ENCODE measurements around the gene TMEM234. TPM values are rescaled to one million over a fixed set of nuclear protein-coding genes. Genes with fewer than 3 reads are reported as not detected.
A peak's percentile ranks its signal among the peaks of the same experiment; 100 is the strongest.

TMEM234 gene
- total and polyA plus RNA-seq, 2 of the 8 experiments (the other 6 are each of a cell fraction or from before 2014, with no cell fraction given) = 8.7 to 8.9 TPM

- TF ChIP-seq CTCF (IDR thresholded peaks at IDR 0.05; ENCODE audit: control extremely low read depth in 1 of 3, insufficient read depth in 1 of 3, low read depth in 1 of 3, low read length in 3 of 3) = peak in 2 of 3 experiments; percentile 31 to 43; a peak in 2 of 4 replicates
- TF ChIP-seq CBX8 (IDR thresholded peaks at IDR 0.05; ENCODE audit: borderline replicate concordance, low read depth, low read length) = no peak
- TF ChIP-seq PHF8 (conservative IDR thresholded peaks at IDR 0.05; ENCODE audit: low read depth, low read length) = peak; percentile 72
- TF ChIP-seq KDM5A (IDR thresholded peaks at IDR 0.05; ENCODE audit: low read length) = peak; percentile 73
- TF ChIP-seq USF2 (IDR thresholded peaks at IDR 0.05; ENCODE audit: low read length) = no peak
- TF ChIP-seq SRF (IDR thresholded peaks at IDR 0.05; ENCODE audit: low read depth, low read length) = peak; percentile 71; the same call in 1 of the 2 replicates
- no peak for TF ChIP-seq ATF2 (IDR thresholded peaks at IDR 0.05; ENCODE audit: low read length)
- TF ChIP-seq POLR2A (IDR thresholded peaks at IDR 0.05; ENCODE audit: control extremely low read depth in 1 of 2, low read depth in 2 of 2, low read length in 2 of 2) = peak in 1 of 2 experiments; percentile 90; a peak in 2 of 3 replicates
- TF ChIP-seq, protein P1, sequence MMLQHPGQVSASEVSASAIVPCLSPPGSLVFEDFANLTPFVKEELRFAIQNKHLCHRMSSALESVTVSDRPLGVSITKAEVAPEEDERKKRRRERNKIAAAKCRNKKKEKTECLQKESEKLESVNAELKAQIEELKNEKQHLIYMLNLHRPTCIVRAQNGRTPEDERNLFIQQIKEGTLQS (IDR thresholded peaks at IDR 0.05; ENCODE audit: insufficient read depth, low read depth, low read length) = peak; percentile 89
- no peak for TF ChIP-seq CHD2 (IDR thresholded peaks at IDR 0.05; ENCODE audit: low read length)
- peak; percentile 93 for TF ChIP-seq NRF1 (IDR thresholded peaks at IDR 0.05; ENCODE audit: low read depth, low read length)
- peak; percentile 93 for TF ChIP-seq EGR1 (IDR thresholded peaks at IDR 0.05; ENCODE audit: borderline replicate concordance, low read depth, low read length)
- TF ChIP-seq TBP (IDR thresholded peaks at IDR 0.05; ENCODE audit: low read depth, low read length) = 0 out of 2 replicates have a peak, but pooled peaks have one; percentile 64
- peak; percentile 54 for TF ChIP-seq TAF7 (optimal IDR thresholded peaks at IDR 0.05; ENCODE audit: borderline replicate concordance, low read depth, low read length)
- peak; percentile 79 for TF ChIP-seq MAX (IDR thresholded peaks at IDR 0.05)
- peak; percentile 77 for TF ChIP-seq ASH2L (IDR thresholded peaks at IDR 0.05; ENCODE audit: low read length)
- TF ChIP-seq CREB1 (IDR thresholded peaks at IDR 0.05) = peak; percentile 97
These were observed 16.5 kb downstream of the TMEM234 start, which contains the start of gene IQCC (continued) for GRCh38 chr1:32205401-32206370.

All from H1 (cell line).